ENCODE results near the gene NKX2-4. TPM values are rescaled to one million over a fixed set of nuclear protein-coding genes. Genes with fewer than 3 reads are reported as not detected.

Gene NKX2-4
- total RNA-seq, 4 donors from 2014 or later: not detected

DNA sequence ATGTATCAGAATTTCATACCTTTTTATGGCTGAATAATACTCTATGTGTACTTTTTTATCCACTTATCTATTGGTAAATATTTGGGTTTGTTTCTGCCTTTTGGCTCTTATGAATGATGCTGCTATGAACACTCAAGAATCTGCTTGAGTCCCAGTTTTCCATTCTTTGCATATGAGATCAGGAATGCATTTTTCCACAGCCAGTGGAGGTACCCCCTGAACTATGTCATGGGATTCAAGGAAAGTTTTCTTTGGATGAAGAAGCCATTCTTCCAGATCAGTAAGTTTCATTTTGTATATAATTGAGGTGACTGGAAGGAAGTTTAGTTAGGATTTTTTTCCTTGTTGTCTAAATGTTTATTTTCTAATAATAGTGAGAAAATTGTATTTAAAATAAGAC lies 40.9 kb downstream of the NKX2-4 start:
- H3K4me1 ChIP-seq: no peaks in the 10 kb centered on the region
- no peak for DNase-seq
- TF ChIP-seq CTCF (IDR thresholded peaks at IDR 0.05) (no peak), POLR2A (IDR thresholded peaks at IDR 0.05) (no peak)
- no peak overlapping the region for H3K4me3 ChIP-seq
- no peaks in the 10 kb centered on the region for H3K9me3 ChIP-seq
- intact Hi-C loops (cut with DNase I): no loop called here
- no peaks in the 10 kb centered on the region for H3K27me3 ChIP-seq
- H3K36me3 ChIP-seq: peaks cover 0 to 90% (median 0%) of the 10 kb centered on the region in 3 donors
- no peak overlapping the region for H3K27ac ChIP-seq

DNA sequence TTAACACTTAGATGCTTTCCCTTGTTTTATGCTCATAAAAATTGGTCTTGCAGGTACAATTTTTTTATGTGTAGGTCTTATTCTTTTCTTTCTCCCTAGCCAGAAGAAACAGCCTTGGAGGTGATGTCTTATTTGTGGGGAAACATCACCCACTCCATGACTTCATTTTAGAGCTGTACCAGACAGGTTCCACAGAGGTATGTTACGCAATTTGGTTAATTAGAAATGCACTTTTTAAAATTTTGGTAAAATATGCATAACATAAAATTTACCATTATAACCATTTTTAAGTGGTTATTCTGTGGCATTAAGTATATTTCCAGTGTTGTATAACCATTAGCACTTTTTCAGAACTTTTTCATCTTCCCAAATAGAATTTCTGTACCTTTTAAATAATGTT lies 41.3 kb downstream of the NKX2-4 start:
- DNase-seq: no peak
- TF ChIP-seq CTCF (IDR thresholded peaks at IDR 0.05) (no peak), POLR2A (IDR thresholded peaks at IDR 0.05) (no peak)
- no peaks in the 10 kb centered on the region for H3K27me3 ChIP-seq
- 0 to 43% methylated on average over 1 of the region's 1 CpG for WGBS, 2 donors
- intact Hi-C loops (cut with DNase I): no loop called here
- H3K27ac ChIP-seq: no peak overlapping the region
- H3K4me1 ChIP-seq: no peaks in the 10 kb centered on the region
- no peak overlapping the region for H3K4me3 ChIP-seq
- H3K36me3 ChIP-seq: peaks cover 0 to 90% (median 0%) of the 10 kb centered on the region in 3 donors
- no peaks in the 10 kb centered on the region for H3K9me3 ChIP-seq

DNA sequence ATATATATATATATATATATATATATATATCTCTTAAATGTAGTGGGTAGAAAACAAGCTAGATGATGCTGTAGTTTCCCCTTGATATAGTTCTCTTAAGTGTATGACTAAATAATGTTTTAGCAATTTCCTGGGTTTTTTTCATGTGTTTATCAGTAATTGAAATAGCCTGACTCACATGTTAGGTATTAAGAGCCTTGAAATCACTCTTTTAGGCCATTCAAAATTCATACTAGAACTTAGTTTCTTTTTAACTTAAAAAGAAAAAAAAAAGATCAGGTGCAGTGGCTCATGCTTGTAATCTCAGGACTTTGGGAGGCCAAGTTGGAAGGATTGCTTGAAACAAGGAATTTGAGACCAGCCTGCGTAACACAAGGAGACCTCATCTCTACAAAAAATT lies 44.1 kb downstream of the NKX2-4 start:
- no peak overlapping the region for H3K4me3 ChIP-seq
- H3K27me3 ChIP-seq: no peaks in the 10 kb centered on the region
- 100% methylated on average over 1 of the region's 1 CpG for WGBS, 2 donors
- TF ChIP-seq CTCF (IDR thresholded peaks at IDR 0.05) (no peak), POLR2A (IDR thresholded peaks at IDR 0.05) (no peak)
- no peaks in the 10 kb centered on the region for H3K9me3 ChIP-seq
- H3K36me3 ChIP-seq: peaks cover 0 to 90% (median 3%) of the 10 kb centered on the region in 3 donors
- intact Hi-C loops (cut with DNase I): no loop called here
- DNase-seq: no peak
- H3K4me1 ChIP-seq: no peaks in the 10 kb centered on the region
- no peak overlapping the region for H3K27ac ChIP-seq

DNA sequence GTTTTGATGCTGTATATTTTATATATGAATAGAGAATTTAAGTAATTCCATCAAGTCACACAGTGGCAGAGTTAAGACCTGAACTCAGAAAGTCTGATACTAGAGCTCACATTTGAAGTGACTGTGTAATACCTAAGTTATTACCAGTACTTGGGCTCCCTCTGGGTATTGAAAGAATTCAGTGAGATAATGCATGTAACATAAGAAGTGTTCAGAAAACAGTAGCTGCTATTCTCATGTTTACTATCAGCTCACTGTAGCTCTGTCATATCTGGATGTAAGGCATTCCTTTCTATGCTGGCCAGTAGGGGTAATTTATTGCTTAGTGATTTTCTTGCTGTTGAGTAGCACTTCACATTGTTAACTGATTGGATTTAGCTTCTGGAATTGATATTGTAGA lies 44.6 kb downstream of the NKX2-4 start:
- Histone ChIP-seq H3K9me3 (no peaks in the 10 kb centered on the region), H3K27ac (no peak overlapping the region), H3K4me1 (no peaks in the 10 kb centered on the region), H3K36me3 (peaks cover 0 to 90% (median 3%) of the 10 kb centered on the region in 3 donors), H3K27me3 (no peaks in the 10 kb centered on the region), H3K4me3 (no peak overlapping the region)
- intact Hi-C loops (cut with DNase I): no loop called here
- DNase-seq: no peak
- no peak for TF ChIP-seq CTCF (IDR thresholded peaks at IDR 0.05)
- TF ChIP-seq POLR2A (IDR thresholded peaks at IDR 0.05): no peak

Small RNAs within 50 kb of the gene (small RNA-seq; reads per million reads assigned to genes)
- 0 to 0.07 (median 0) reads per million in 4 donors for gene RN7SKP140

Other genes starting within 250 kb of the NKX2-4 start
- 10 to 100 TPM; 25.2 to 61.2 (median 47.1) TPM for gene XRN2, start 94.2 kb downstream of the NKX2-4 start, total RNA-seq
- gene NKX2-2, start 116.5 kb upstream of the NKX2-4 start, total RNA-seq: not detected